Loucy (cell line): ENCODE measurements around the gene NUDCD2.
"Not testable (repeated sequence)": the region's sequence is repeated elsewhere in the genome, so short reads cannot be mapped to it uniquely, and the experiment has no call there.

ENCODE experiments used
- H2AFZ ChIP-seq: fragments of 200-600 bp; sonication (generic); 2 replicates; pipeline ENCODE4 v1.6.0; 2016; ENCODE audit warnings: antibody characterized with exemption, mild to moderate bottlenecking, low read length, moderate library complexity
- H3F3A ChIP-seq: fragments of 200-600 bp; 2 replicates; pipeline ENCODE4 v1.6.0; 2016; ENCODE audit warnings: antibody characterized with exemption, low read depth, mild to moderate bottlenecking
- H3K27me3 ChIP-seq: fragments of 200-600 bp; sonication (generic); 2 replicates; pipeline ENCODE4 v1.6.1; 2014; ENCODE audit warnings: low read length, mild to moderate bottlenecking; ENCODE audit not compliant: insufficient read depth, poor library complexity, severe bottlenecking
- H3K36me3 ChIP-seq: fragments of 200-600 bp; sonication (generic); 2 replicates; pipeline ENCODE4 v1.6.1; 2016; ENCODE audit warnings: low read length; ENCODE audit not compliant: insufficient read depth
- H3K4me1 ChIP-seq: fragments of 200-600 bp; sonication (generic); 2 replicates; pipeline ENCODE4 v1.5.1; 2014; ENCODE audit warnings: low read length, mild to moderate bottlenecking; ENCODE audit not compliant: insufficient read depth, poor library complexity, severe bottlenecking
- H3K4me2 ChIP-seq: fragments of 200-600 bp; sonication (generic); 2 replicates; pipeline ENCODE4 v1.6.0; 2014; ENCODE audit warnings: antibody characterized with exemption, low read length, low read depth, mild to moderate bottlenecking; ENCODE audit not compliant: poor library complexity, severe bottlenecking
- H3K4me3 ChIP-seq: fragments of 200-600 bp; sonication (generic); 2 replicates; pipeline ENCODE4 v1.5.1; 2014; ENCODE audit warnings: low read length, mild to moderate bottlenecking, mixed read lengths; ENCODE audit not compliant: poor library complexity, severe bottlenecking
- H3K79me2 ChIP-seq: fragments of 200-600 bp; sonication (generic); 2 replicates; pipeline ENCODE4 v1.6.1; 2014; ENCODE audit warnings: low read length; ENCODE audit not compliant: insufficient read depth
- H3K9ac ChIP-seq: fragments of 200-600 bp; sonication (generic); 2 replicates; pipeline ENCODE4 v1.6.0; 2014; ENCODE audit warnings: mild to moderate bottlenecking, low read depth, low read length, moderate library complexity; ENCODE audit not compliant: poor library complexity, severe bottlenecking
- H3K9me2 ChIP-seq: fragments of 200-600 bp; sonication (generic); replicated peaks from 2 replicates; pipeline ENCODE4 v1.6.1; 2016; ENCODE audit warnings: low read depth, low read length, mixed read lengths
- H3K9me3 ChIP-seq: fragments of 200-600 bp; sonication (generic); 2 replicates; pipeline ENCODE4 v1.6.1; 2014; ENCODE audit warnings: mild to moderate bottlenecking, antibody characterized with exemption, low read length, low read depth; ENCODE audit not compliant: insufficient read depth
- H4K20me1 ChIP-seq: fragments of 200-600 bp; sonication (generic); 2 replicates; pipeline ENCODE4 v1.6.0; 2014; ENCODE audit warnings: antibody characterized with exemption, low read length, mild to moderate bottlenecking; ENCODE audit not compliant: insufficient read depth, poor library complexity, severe bottlenecking
- CTCF ChIP-seq: fragments of 200-600 bp; sonication (generic); conservative IDR thresholded peaks from 2 replicates; pipeline ENCODE4 v1.5.1; 2014; ENCODE audit warnings: mild to moderate bottlenecking, antibody characterized with exemption, low read length
- EZH2phosphoT487 ChIP-seq: fragments of 200-600 bp; IDR thresholded peaks from 2 replicates; pipeline ENCODE4 v1.6.1; 2018; ENCODE audit warnings: antibody characterized with exemption, mild to moderate bottlenecking, moderate library complexity, borderline replicate concordance

NUDCD2 gene

GRCh38 chr5:163456840-163457239 is 3.1 kb downstream of the NUDCD2 start:
- H3F3A ChIP-seq = no peaks in the 10 kb centered on the region

GRCh38 chr5:163456029-163456589 is 3.8 kb downstream of the NUDCD2 start:
- Histone ChIP-seq H3K4me1 (no peaks in the 10 kb centered on the region), H3K4me3 (peak overlapping the region; percentile 98), H2AFZ (no peak overlapping the region), H3K4me2 (peak overlapping the region; percentile 85), H3K36me3 (no peaks in the 10 kb centered on the region), H3K9me3 (no peaks in the 10 kb centered on the region), H3F3A (no peaks in the 10 kb centered on the region), H3K79me2 (peaks cover 40% of the 10 kb centered on the region), H3K9ac (no peak overlapping the region), H4K20me1 (peaks cover 13% of the 10 kb centered on the region), H3K9me2 (no peaks in the 10 kb centered on the region), H3K27me3 (no peaks in the 10 kb centered on the region)
- TF ChIP-seq EZH2phosphoT487 = no peak
- no peak for TF ChIP-seq CTCF

More at GRCh38 chr5:163456840-163457239, 3.1 kb downstream of the NUDCD2 start:
- TF ChIP-seq EZH2phosphoT487 (no peak), CTCF (no peak)
- no peak overlapping the region for H2AFZ ChIP-seq
- H4K20me1 ChIP-seq = peaks cover 13% of the 10 kb centered on the region
- H3K4me1 ChIP-seq = peaks cover 2% of the 10 kb centered on the region
- peak overlapping the region; percentile 98 for H3K9ac ChIP-seq
- no peaks in the 10 kb centered on the region for H3K27me3 ChIP-seq
- peaks cover 46% of the 10 kb centered on the region for H3K79me2 ChIP-seq
- no peaks in the 10 kb centered on the region for H3K9me3 ChIP-seq
- no peaks in the 10 kb centered on the region for H3K36me3 ChIP-seq
- H3K4me3 ChIP-seq = peak overlapping the region; percentile 98
- peak overlapping the region; percentile 85 for H3K4me2 ChIP-seq
- no peaks in the 10 kb centered on the region for H3K9me2 ChIP-seq

- not testable (repeated sequence) for H2AFZ ChIP-seq, H3K36me3 ChIP-seq, H3K9ac ChIP-seq, H3K4me1 ChIP-seq, H3F3A ChIP-seq, H3K9me2 ChIP-seq, H3K4me3 ChIP-seq, H3K9me3 ChIP-seq, H3K27me3 ChIP-seq
- Histone ChIP-seq H3K79me2 (peaks cover 38% of the 10 kb centered on the region), H4K20me1 (peaks cover 13% of the 10 kb centered on the region), H3K4me2 (peak overlapping the region; percentile 85)
Observed at GRCh38 chr5:163455406-163455805, 4.5 kb downstream of the NUDCD2 start.

GRCh38 chr5:163453705-163454104 is 6.2 kb downstream of the NUDCD2 start:
- no peak overlapping the region for H3K4me3 ChIP-seq
- peaks cover 26% of the 10 kb centered on the region for H3K79me2 ChIP-seq
- no peaks in the 10 kb centered on the region for H3K4me1 ChIP-seq
- H4K20me1 ChIP-seq = peaks cover 13% of the 10 kb centered on the region
- no peaks in the 10 kb centered on the region for H3K27me3 ChIP-seq
- H2AFZ ChIP-seq = no peak overlapping the region
- no peaks in the 10 kb centered on the region for H3K36me3 ChIP-seq
- no peak overlapping the region for H3K4me2 ChIP-seq
- no peak for TF ChIP-seq EZH2phosphoT487
- TF ChIP-seq CTCF = no peak
- H3K9me3 ChIP-seq = no peaks in the 10 kb centered on the region
- H3F3A ChIP-seq = no peaks in the 10 kb centered on the region
- no peak overlapping the region for H3K9ac ChIP-seq
- H3K9me2 ChIP-seq = no peaks in the 10 kb centered on the region
